Gastroesophageal sphincter (tissue), 4 donors: Measurements from ENCODE around the gene CIB2. TPM values are rescaled to one million over a fixed set of nuclear protein-coding genes. Genes with fewer than 3 reads are reported as not detected.

Experiments
- ATAC-seq: fragments of 150-250 bp; one replicate; pipeline ENCODE4 v1.9.1; 2016; ENCODE audit warnings: mild to moderate bottlenecking, moderate library complexity
- H3K27ac ChIP-seq, 4 donors: fragments of 200-600 bp; sonication (generic) in 3 of 4; 1 replicate in 3 of 4; 2 replicates in 1 of 4; pipeline ENCODE4 v1.5.1; 2016 to 2019
- H3K27me3 ChIP-seq: fragments of 200-600 bp; sonication (generic); one replicate; pipeline ENCODE4 v1.5.1; 2019
- H3K36me3 ChIP-seq, 2 donors: fragments of 200-600 bp; sonication (generic); one replicate each; pipeline ENCODE4 v1.5.1; 2019; ENCODE audit warnings: control low read depth in 1 of 2
- H3K4me1 ChIP-seq, 3 donors: fragments of 200-600 bp; sonication (generic); 1 replicate in 2 of 3; 2 replicates in 1 of 3; pipeline ENCODE4 v1.5.1; 2016 to 2019; ENCODE audit warnings: control low read depth in 2 of 3
- H3K4me3 ChIP-seq, 2 donors: fragments of 200-600 bp; sonication (generic); one replicate each; pipeline ENCODE4 v1.5.1; 2019; ENCODE audit warnings: mild to moderate bottlenecking in 1 of 2, moderate library complexity in 1 of 2
- H3K9me3 ChIP-seq, 3 donors: fragments of 200-600 bp; sonication (generic); one replicate each; pipeline ENCODE4 v1.5.1; 2017 to 2019; ENCODE audit warnings: control low read depth in 2 of 3
- CTCF ChIP-seq, 4 experiments: fragments of 200-600 bp in 2 of 4; fragments of 450-650 bp in 2 of 4; sonication (generic) in 1 of 4; IDR thresholded peaks; one replicate each; pipeline ENCODE4 v1.5.1; 2017 to 2019; ENCODE audit warnings: antibody characterized with exemption in 4 of 4, mild to moderate bottlenecking in 2 of 4, moderate library complexity in 2 of 4
- EP300 ChIP-seq: sonication (generic); formaldehyde crosslinking; IDR thresholded peaks from one replicate; pipeline ENCODE4 v1.6.1; 2017; ENCODE audit warnings: antibody characterized with exemption, mild to moderate bottlenecking
- POLR2A ChIP-seq, 2 donors: fragments of 450-650 bp; IDR thresholded peaks; one replicate each; pipeline ENCODE4 v1.6.1; 2017; ENCODE audit warnings: antibody characterized with exemption in 2 of 2, mild to moderate bottlenecking in 2 of 2, moderate library complexity in 1 of 2
- POLR2AphosphoS5 ChIP-seq: sonication (generic); formaldehyde crosslinking; IDR thresholded peaks from one replicate; pipeline ENCODE4 v1.6.1; 2017; ENCODE audit warnings: antibody characterized with exemption
- WGBS, 2 donors: methylation state at CpG; one replicate each; pipeline ENCODE4 v1.1.5; 2018; ENCODE audit warnings: low coverage in 1 of 2; 5-methylcytosine and 5-hydroxymethylcytosine counted together
- total RNA-seq, 4 donors: library from RNA; depleted of rRNA; stranded (reverse); fragments of >200 nt; gene quantifications; one replicate each; pipeline ENCODE4 v1.1.0, GENCODE V29; 2016

Gene CIB2
- total RNA-seq, 4 donors from 2014 or later, result 3.0 to 17.4 (median 8.8) TPM

GRCh38 chr15:78147566-78147965 is 16.3 kb upstream of the CIB2 start:
- Histone ChIP-seq H3K27me3 (no peaks in the 10 kb centered on the region), H3K4me1 (peaks cover 0 to 26% (median 4%) of the 10 kb centered on the region in 3 donors), H3K9me3 (no peaks in the 10 kb centered on the region), H3K36me3 (no peaks in the 10 kb centered on the region), H3K4me3 (no peak overlapping the region), H3K27ac (no peak overlapping the region)
- no peak for TF ChIP-seq CTCF (IDR thresholded peaks at IDR 0.05)
- no peak for TF ChIP-seq POLR2A (IDR thresholded peaks at IDR 0.05)
- TF ChIP-seq POLR2AphosphoS5, result no peak
- TF ChIP-seq EP300, result no peak
- WGBS, 2 donors, result 67 to 73% methylated on average over 5 to 6 of the region's 6 CpGs
- ATAC-seq, result no peak

DNA sequence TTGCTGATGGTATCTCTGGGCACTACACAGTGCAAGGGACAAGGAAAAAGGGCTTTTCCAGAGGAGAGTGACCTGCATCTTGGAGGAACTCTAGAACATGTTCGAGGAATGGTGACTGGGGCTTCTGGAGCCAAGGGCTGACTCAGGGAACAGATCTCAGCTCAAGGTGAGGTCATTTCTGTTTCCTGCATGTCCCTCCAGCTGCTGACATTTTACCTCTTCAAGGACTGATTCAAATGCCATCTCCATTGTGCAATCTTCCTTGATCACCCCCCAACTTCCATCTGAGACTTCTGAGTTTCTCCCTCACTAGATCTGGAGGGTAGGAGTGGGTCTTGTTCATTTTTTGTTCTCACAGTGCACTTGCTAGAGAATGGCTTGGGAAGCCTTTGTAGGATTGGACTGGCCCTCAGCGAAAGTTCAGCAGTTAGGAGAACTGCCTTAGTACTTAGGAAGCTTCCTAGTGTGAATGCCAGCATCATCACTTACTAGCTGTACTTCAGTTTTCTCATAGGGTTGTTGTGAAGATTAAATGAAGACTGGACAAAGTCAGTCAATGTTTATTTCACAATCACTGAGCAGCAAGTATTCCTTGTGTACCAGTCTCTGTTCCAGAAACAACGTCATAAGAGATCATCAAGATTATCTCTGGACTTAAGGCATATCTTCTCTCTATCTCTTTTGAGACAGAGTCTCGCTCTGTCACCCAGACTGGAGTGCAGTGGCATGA is 15.3 kb upstream of the CIB2 start:
- H3K9me3 ChIP-seq, result no peaks in the 10 kb centered on the region
- 87 to 91% methylated on average over 3 of the region's 4 CpGs for WGBS, 2 donors
- no peak for TF ChIP-seq EP300
- TF ChIP-seq POLR2AphosphoS5, result no peak
- no peak for TF ChIP-seq CTCF (IDR thresholded peaks at IDR 0.05)
- ATAC-seq, result no peak
- H3K4me1 ChIP-seq, result peaks cover 0 to 26% (median 4%) of the 10 kb centered on the region in 3 donors
- H3K27ac ChIP-seq, result no peak overlapping the region
- no peaks in the 10 kb centered on the region for H3K27me3 ChIP-seq
- no peaks in the 10 kb centered on the region for H3K36me3 ChIP-seq
- no peak overlapping the region for H3K4me3 ChIP-seq

GRCh38 chr15:78142332-78142731 is 11.1 kb upstream of the CIB2 start:
- H3K9me3 ChIP-seq, result no peaks in the 10 kb centered on the region
- H3K27ac ChIP-seq, result no peak overlapping the region
- TF ChIP-seq POLR2A (IDR thresholded peaks at IDR 0.05), result no peak
- TF ChIP-seq POLR2AphosphoS5, result no peak
- no peaks in the 10 kb centered on the region for H3K36me3 ChIP-seq
- no peak overlapping the region for H3K4me3 ChIP-seq
- WGBS, 2 donors, result 100% methylated on average over 1 of the region's 3 CpGs; no CpG with 5 or more reads in 1 of the 2 donors
- no peak for ATAC-seq
- H3K27me3 ChIP-seq, result no peaks in the 10 kb centered on the region
- H3K4me1 ChIP-seq, result no peaks in the 10 kb centered on the region

DNA sequence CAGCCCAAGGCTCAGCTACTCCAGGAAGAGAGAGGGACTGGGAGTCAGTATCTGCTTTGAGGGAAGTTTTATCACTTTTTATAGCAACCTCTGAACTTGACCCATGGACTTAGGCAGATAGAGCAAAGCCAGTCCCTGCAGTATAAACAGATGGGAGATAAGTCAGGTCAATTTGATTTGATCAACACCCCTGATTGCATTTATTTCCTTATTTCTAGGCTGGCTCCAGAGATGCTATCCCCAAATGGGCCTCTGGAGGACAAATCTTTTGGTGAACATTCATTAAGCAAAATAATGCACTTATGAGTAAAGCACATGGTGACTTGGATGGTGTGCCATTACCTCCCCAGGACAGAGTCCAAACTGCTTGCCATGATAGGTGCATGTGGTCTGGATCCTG is 9.0 kb upstream of the CIB2 start:
- Histone ChIP-seq H3K27me3 (no peaks in the 10 kb centered on the region), H3K4me3 (no peak overlapping the region), H3K36me3 (no peaks in the 10 kb centered on the region), H3K9me3 (no peaks in the 10 kb centered on the region), H3K27ac (no peak overlapping the region), H3K4me1 (no peaks in the 10 kb centered on the region)
- no peak for TF ChIP-seq POLR2AphosphoS5
- TF ChIP-seq POLR2A (IDR thresholded peaks at IDR 0.05), result no peak
- no peak for TF ChIP-seq EP300
- no peak for TF ChIP-seq CTCF (IDR thresholded peaks at IDR 0.05)
- no peak for ATAC-seq

DNA sequence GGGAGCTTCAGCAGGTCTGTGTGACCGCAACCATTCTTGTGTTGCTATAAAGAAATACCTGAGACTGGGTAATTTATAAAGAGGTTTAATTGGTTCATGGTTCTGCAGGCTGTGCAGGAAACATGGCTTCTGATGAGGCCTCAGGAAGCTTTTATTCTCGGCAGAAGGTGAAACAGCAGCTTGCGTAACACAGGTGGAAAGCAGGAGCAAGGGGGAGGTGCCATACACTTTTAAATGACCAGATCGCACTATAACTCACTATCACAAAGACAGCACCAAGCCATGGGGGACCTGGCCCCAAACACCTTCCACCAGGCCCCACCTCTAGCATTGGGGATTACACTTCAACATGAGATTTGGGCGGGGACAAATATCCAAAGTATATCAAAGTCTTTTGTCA is 8.3 kb upstream of the CIB2 start:
- Histone ChIP-seq H3K27me3 (no peaks in the 10 kb centered on the region), H3K4me1 (no peaks in the 10 kb centered on the region), H3K9me3 (no peaks in the 10 kb centered on the region), H3K36me3 (no peaks in the 10 kb centered on the region), H3K27ac (no peak overlapping the region), H3K4me3 (no peak overlapping the region)
- WGBS, 2 donors, result 89 to 92% methylated on average over 4 to 5 of the region's 5 CpGs
- ATAC-seq, result no peak
- no peak for TF ChIP-seq POLR2A (IDR thresholded peaks at IDR 0.05)
- TF ChIP-seq POLR2AphosphoS5, result no peak
- TF ChIP-seq CTCF (IDR thresholded peaks at IDR 0.05), result no peak
- TF ChIP-seq EP300, result no peak
